HepG2 (cell line): Measurements from ENCODE around the gene ACAT2. TPM values are rescaled to one million over a fixed set of nuclear protein-coding genes. Genes with fewer than 3 reads are reported as not detected.

Source experiments
- ATF7 ChIP-seq, 2 experiments: fragments of 450-650 bp in 1 of 2; sonication (generic) in 1 of 2; formaldehyde crosslinking in 1 of 2; IDR thresholded peaks; 2 replicates each; pipeline versions ENCODE4 v1.4.0 to v1.6.1; 2016 to 2020; ENCODE audit warnings: antibody characterized with exemption in 1 of 2, mild to moderate bottlenecking in 1 of 2, missing genetic modification reagents in 1 of 2
- BATF2 ChIP-seq: sonication (generic); formaldehyde crosslinking; IDR thresholded peaks from 2 replicates; pipeline ENCODE4 v1.8.0; 2022; ENCODE audit warnings: mild to moderate bottlenecking, missing genetic modification reagents, moderate library complexity
- BCL6 ChIP-seq: IDR thresholded peaks from 2 replicates; pipeline ENCODE4 v1.6.1; 2016; ENCODE audit warnings: missing genetic modification reagents, missing compliant biosample characterization
- FOXM1 ChIP-seq: sonication (generic); formaldehyde crosslinking; IDR thresholded peaks from 2 replicates; pipeline ENCODE4 v1.5.0; 2020; ENCODE audit warnings: missing genetic modification reagents
- GATAD1 ChIP-seq: IDR thresholded peaks from 2 replicates; pipeline ENCODE4 v1.6.1; 2016; ENCODE audit warnings: missing genetic modification reagents, missing compliant biosample characterization
- HNF4A ChIP-seq: sonication (generic); formaldehyde crosslinking; IDR thresholded peaks from 2 replicates; pipeline ENCODE4 v1.4.0; 2020; ENCODE audit warnings: missing genetic modification reagents
- KDM1A ChIP-seq: IDR thresholded peaks from 2 replicates; pipeline ENCODE4 v1.6.1; 2016; ENCODE audit warnings: missing compliant biosample characterization
- MAF1 ChIP-seq: sonication (generic); formaldehyde crosslinking; IDR thresholded peaks from 2 replicates; pipeline ENCODE4 v1.5.0; 2020; ENCODE audit warnings: missing genetic modification reagents, borderline replicate concordance
- MXD3 ChIP-seq: IDR thresholded peaks from 2 replicates; pipeline ENCODE4 v1.6.1; 2016; ENCODE audit warnings: mild to moderate bottlenecking, missing biosample characterization, missing genetic modification reagents
- NFAT5 ChIP-seq: sonication (generic); formaldehyde crosslinking; IDR thresholded peaks from 2 replicates; pipeline ENCODE4 v1.4.0; 2020; ENCODE audit warnings: missing genetic modification reagents
- PITX1 ChIP-seq: sonication (generic); formaldehyde crosslinking; IDR thresholded peaks from 2 replicates; pipeline ENCODE4 v1.5.1; 2020; ENCODE audit warnings: mild to moderate bottlenecking, missing genetic modification reagents
- PRMT3 ChIP-seq: sonication (generic); formaldehyde crosslinking; IDR thresholded peaks from 2 replicates; pipeline ENCODE4 v1.8.1; 2022; ENCODE audit warnings: low read depth, mild to moderate bottlenecking, moderate library complexity, missing genetic modification reagents, borderline replicate concordance
- RARA ChIP-seq: IDR thresholded peaks from 2 replicates; pipeline ENCODE4 v1.6.1; 2016; ENCODE audit warnings: missing genetic modification reagents, missing compliant biosample characterization
- RXRA ChIP-seq: sonication (generic); formaldehyde crosslinking; IDR thresholded peaks from 2 replicates; pipeline ENCODE4 v1.5.1; 2020; ENCODE audit warnings: missing genetic modification reagents
- SMYD3 ChIP-seq: sonication (generic); formaldehyde crosslinking; IDR thresholded peaks from 2 replicates; pipeline ENCODE4 v1.8.1; 2023; ENCODE audit warnings: mild to moderate bottlenecking, missing genetic modification reagents
- THRA ChIP-seq: sonication (generic); formaldehyde crosslinking; IDR thresholded peaks from 2 replicates; pipeline ENCODE4 v1.4.0; 2020; ENCODE audit warnings: missing genetic modification reagents, borderline replicate concordance
- ZKSCAN5 ChIP-seq: sonication (generic); formaldehyde crosslinking; IDR thresholded peaks from 2 replicates; pipeline ENCODE4 v1.5.1; 2020; ENCODE audit warnings: mild to moderate bottlenecking, missing genetic modification reagents
- ZNF333 ChIP-seq: sonication (generic); formaldehyde crosslinking; IDR thresholded peaks from 2 replicates; pipeline ENCODE4 v1.4.0; 2020; ENCODE audit warnings: mild to moderate bottlenecking, missing genetic modification reagents, borderline replicate concordance
- ZNF414 ChIP-seq: sonication (generic); formaldehyde crosslinking; IDR thresholded peaks from 2 replicates; pipeline ENCODE4 v1.5.0; 2020; ENCODE audit warnings: missing genetic modification reagents
- ZNF549 ChIP-seq: sonication (generic); formaldehyde crosslinking; IDR thresholded peaks from 2 replicates; pipeline ENCODE4 v1.5.0; 2020; ENCODE audit warnings: missing genetic modification reagents
- ZNF678 ChIP-seq: sonication (generic); formaldehyde crosslinking; IDR thresholded peaks from 2 replicates; pipeline ENCODE4 v1.4.0; 2020; ENCODE audit warnings: mild to moderate bottlenecking, missing genetic modification reagents
- ZNF777 ChIP-seq: sonication (generic); formaldehyde crosslinking; IDR thresholded peaks from 2 replicates; pipeline ENCODE4 v1.4.0; 2020; ENCODE audit warnings: missing genetic modification reagents
- polyA plus RNA-seq, 8 experiments: library from polyadenylated mRNA; depleted of rRNA in 3 of 8; stranded (reverse) in 7 of 8; unstranded in 1 of 8; fragments of >200 nt; fragmentation: Illumina TruSeq in 4 of 8; extraction: Trizol in 4 of 8; gene quantifications; 2 replicates each; pipeline versions ENCODE4 v1.2.1 to v1.2.3, GENCODE V29; 2011 to 2016; ENCODE audit warnings: low read depth in 4 of 8, missing spikeins in 1 of 8, mixed read lengths in 1 of 8; ENCODE audit not compliant: insufficient read depth in 1 of 8
- total RNA-seq, 5 experiments: library from RNA; depleted of rRNA; stranded (reverse); fragments of >200 nt; fragmentation: Illumina TruSeq; extraction: Trizol; gene quantifications; 2 replicates each; pipeline ENCODE4 v1.2.3, GENCODE V29; 2016; ENCODE audit warnings: low read depth in 1 of 5

ACAT2 gene
- total and polyA plus RNA-seq, 2 of the 13 experiments (the other 11 are each of a cell fraction or from before 2014, with no cell fraction given) = 121 to 534 TPM

GRCh38 chr6:159726918-159727716 lies 34.7 kb upstream of the ACAT2 start, which contains the start of gene WTAP (continued):
- peak; percentile 93 for TF ChIP-seq GATAD1 (CRISPR knock-in tag)
- peak; percentile 87; the same call in 1 of the 2 replicates for TF ChIP-seq SMYD3 (CRISPR knock-in tag)
- TF ChIP-seq PRMT3 (CRISPR knock-in tag) = peak; percentile 90; the same call in 1 of the 2 replicates
- peak; percentile 84 for TF ChIP-seq FOXM1 (CRISPR knock-in tag)
- TF ChIP-seq NFAT5 (CRISPR knock-in tag) = peak; percentile 97; the same call in 1 of the 2 replicates
- TF ChIP-seq ZNF333 (CRISPR knock-in tag) = peak; percentile 86; the same call in 1 of the 2 replicates
- TF ChIP-seq BATF2 (CRISPR knock-in tag) = peak; percentile 97
- TF ChIP-seq ZNF678 (CRISPR knock-in tag) = peak; percentile 89; the same call in 1 of the 2 replicates
- peak; percentile 97 for TF ChIP-seq PITX1
- TF ChIP-seq HNF4A = peak; percentile 81
- peak; percentile 94 for TF ChIP-seq ZNF414 (CRISPR knock-in tag)
- TF ChIP-seq ZNF549 (CRISPR knock-in tag) = no peak
- TF ChIP-seq RARA (CRISPR knock-in tag) = peak; percentile 87
- peak; percentile 86 for TF ChIP-seq ZNF777
- TF ChIP-seq RXRA = peak; percentile 97
- TF ChIP-seq ATF7 (IDR thresholded peaks at IDR 0.05) = no peak
- peak; percentile 93 for TF ChIP-seq ATF7 (CRISPR knock-in tag; IDR thresholded peaks at IDR 0.05)
- peak; percentile 94 for TF ChIP-seq MAF1
- TF ChIP-seq ZKSCAN5 (CRISPR knock-in tag) = 0 out of 2 replicates have a peak, but pooled peaks have one; percentile 21
- TF ChIP-seq BCL6 (CRISPR knock-in tag) = peak; percentile 85
- peak; percentile 15; the same call in 1 of the 2 replicates for TF ChIP-seq KDM1A (CRISPR knock-in tag)
- TF ChIP-seq THRA (CRISPR knock-in tag) = peak; percentile 90
- TF ChIP-seq MXD3 (CRISPR knock-in tag) = peak; percentile 99
